Ovary (tissue), 9 donors: ENCODE measurements around the gene IDE. TPM values are rescaled to one million over a fixed set of nuclear protein-coding genes. Genes with fewer than 3 reads are reported as not detected.

ENCODE experiments used
- DNase-seq, 5 donors: peaks; one replicate each; pipeline ENCODE4 v3.0.0-alpha.2; 2019 to 2020
- H3K27ac ChIP-seq, 2 donors: fragments of 200-600 bp; one replicate each; pipeline versions ENCODE4 v1.5.1 to v1.8.0; 2019 to 2022
- H3K27me3 ChIP-seq: fragments of 200-600 bp; one replicate; pipeline ENCODE4 v1.8.0; 2022
- H3K36me3 ChIP-seq: fragments of 200-600 bp; sonication (generic); one replicate; pipeline ENCODE4 v1.5.1; 2019
- H3K4me1 ChIP-seq: one replicate; pipeline ENCODE4 v1.8.1; 2013; ENCODE audit warnings: mild to moderate bottlenecking, moderate library complexity; ENCODE audit not compliant: insufficient read depth
- H3K4me3 ChIP-seq: fragments of 200-600 bp; sonication (generic); one replicate; pipeline ENCODE4 v1.5.1; 2017
- H3K9me3 ChIP-seq, 2 donors: fragments of 200-600 bp in 1 of 2; sonication (generic) in 1 of 2; one replicate each; pipeline versions ENCODE4 v1.5.1 to v1.8.1; 2013 to 2019; ENCODE audit warnings: mild to moderate bottlenecking in 1 of 2, moderate library complexity in 1 of 2
- EP300 ChIP-seq: sonication (generic); formaldehyde crosslinking; IDR thresholded peaks from one replicate; pipeline ENCODE4 v1.6.1; 2017; ENCODE audit warnings: antibody characterized with exemption
- POLR2A ChIP-seq: fragments of 450-650 bp; IDR thresholded peaks from one replicate; pipeline ENCODE4 v1.6.1; 2017; ENCODE audit warnings: antibody characterized with exemption, mild to moderate bottlenecking, moderate library complexity
- WGBS, 3 donors: extraction: QIAGEN DNeasy Blood & Tissue Kit in 1 of 3; methylation state at CpG; one replicate each; pipeline versions ENCODE4 v1.1.5 to v1.1.7; 2013 to 2017; 5-methylcytosine and 5-hydroxymethylcytosine counted together
- intact Hi-C, 4 donors: fragments of 100-400 bp; cut with DNase I; formaldehyde crosslinking; loops; one replicate each; pipeline versions ENCODE4 v1.11.0 to v1.15.1; 2022 to 2023
- polyA plus RNA-seq, 2 donors: library from polyadenylated mRNA; stranded (reverse); fragments of 200-250 nt in 1 of 2; fragments of 350-450 nt in 1 of 2; fragmentation: Illumina TruSeq in 1 of 2; extraction: RNeasy Lipid Tissue Mini Kit (QIAGEN cat#74804) in 1 of 2; gene quantifications; one replicate each; pipeline ENCODE4 v1.2.3, GENCODE V29; 2013 to 2014
- total RNA-seq, 7 donors: library from RNA; depleted of rRNA in 2 of 7; stranded (reverse); fragments of >200 nt in 2 of 7; fragmentation: NEBNext Ultra II Directional in 3 of 7; extraction: Animal tissue kit (Norgen Biotek cat#: 25700) in 3 of 7; gene quantifications; one replicate each; pipeline versions ENCODE4 v1.1.0 to v1.2.4, GENCODE V29; 2016 to 2023
- TF ChIP-seq, protein P1 (sequence below), 3 donors: fragments of 450-650 bp in 2 of 3; fragments of 200-600 bp in 1 of 3; IDR thresholded peaks; one replicate each; pipeline versions ENCODE4 v1.5.1 to v1.8.0; 2016 to 2022; ENCODE audit warnings: antibody characterized with exemption in 3 of 3, mild to moderate bottlenecking in 1 of 3
- donor health status: DM: no; HTN: no; CAD: no; lungs with moderate emphysema.
- donor health status: DM: no; HTN: no; CAD: no.
- donor health status: Bipolar disorder and iron deficiency.
- donor health status: DM: yes; HTN: yes; CAD: no.
- donor health status: DM: no; HTN: no; CAD: no.
- donor health status: DM: yes; HTN: yes; CAD: no.

The IDE gene
- total and polyA plus RNA-seq, 9 donors: 5.8 to 34.1 (median 19.5) TPM

DNA sequence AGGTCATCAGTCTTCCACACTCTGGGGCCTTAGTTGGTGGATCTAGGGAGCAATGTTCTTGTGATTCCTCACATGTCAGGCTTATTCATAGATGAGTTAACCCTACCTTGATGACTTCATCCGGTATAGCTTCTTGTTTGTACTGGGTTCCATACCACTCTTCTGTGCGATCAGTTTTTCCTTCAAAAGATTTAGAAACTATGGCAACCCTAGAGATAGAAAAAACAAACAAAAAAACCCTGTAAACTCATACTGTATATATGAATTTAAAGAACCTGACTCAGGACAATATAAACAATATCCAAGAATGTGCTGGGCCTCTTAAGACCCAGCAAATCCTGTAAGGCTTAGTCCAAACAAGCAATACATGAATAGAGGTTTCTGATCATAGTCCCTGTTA is 83.5 kb downstream of the IDE start:
- no peak for TF ChIP-seq EP300
- TF ChIP-seq, protein P1, sequence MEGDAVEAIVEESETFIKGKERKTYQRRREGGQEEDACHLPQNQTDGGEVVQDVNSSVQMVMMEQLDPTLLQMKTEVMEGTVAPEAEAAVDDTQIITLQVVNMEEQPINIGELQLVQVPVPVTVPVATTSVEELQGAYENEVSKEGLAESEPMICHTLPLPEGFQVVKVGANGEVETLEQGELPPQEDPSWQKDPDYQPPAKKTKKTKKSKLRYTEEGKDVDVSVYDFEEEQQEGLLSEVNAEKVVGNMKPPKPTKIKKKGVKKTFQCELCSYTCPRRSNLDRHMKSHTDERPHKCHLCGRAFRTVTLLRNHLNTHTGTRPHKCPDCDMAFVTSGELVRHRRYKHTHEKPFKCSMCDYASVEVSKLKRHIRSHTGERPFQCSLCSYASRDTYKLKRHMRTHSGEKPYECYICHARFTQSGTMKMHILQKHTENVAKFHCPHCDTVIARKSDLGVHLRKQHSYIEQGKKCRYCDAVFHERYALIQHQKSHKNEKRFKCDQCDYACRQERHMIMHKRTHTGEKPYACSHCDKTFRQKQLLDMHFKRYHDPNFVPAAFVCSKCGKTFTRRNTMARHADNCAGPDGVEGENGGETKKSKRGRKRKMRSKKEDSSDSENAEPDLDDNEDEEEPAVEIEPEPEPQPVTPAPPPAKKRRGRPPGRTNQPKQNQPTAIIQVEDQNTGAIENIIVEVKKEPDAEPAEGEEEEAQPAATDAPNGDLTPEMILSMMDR (IDR thresholded peaks at IDR 0.05): no peak
- no peak for TF ChIP-seq POLR2A
- Histone ChIP-seq H3K4me3 (no peak overlapping the region), H3K27ac (no peak overlapping the region), H3K36me3 (no peaks in the 10 kb centered on the region), H3K27me3 (no peaks in the 10 kb centered on the region), H3K4me1 (no peaks in the 10 kb centered on the region), H3K9me3 (no peaks in the 10 kb centered on the region)
- 91 to 98% (median 98%) methylated on average over 2 of the region's 2 CpGs for WGBS, 3 donors
- intact Hi-C loops: no loop called here
- DNase-seq: no peak

DNA sequence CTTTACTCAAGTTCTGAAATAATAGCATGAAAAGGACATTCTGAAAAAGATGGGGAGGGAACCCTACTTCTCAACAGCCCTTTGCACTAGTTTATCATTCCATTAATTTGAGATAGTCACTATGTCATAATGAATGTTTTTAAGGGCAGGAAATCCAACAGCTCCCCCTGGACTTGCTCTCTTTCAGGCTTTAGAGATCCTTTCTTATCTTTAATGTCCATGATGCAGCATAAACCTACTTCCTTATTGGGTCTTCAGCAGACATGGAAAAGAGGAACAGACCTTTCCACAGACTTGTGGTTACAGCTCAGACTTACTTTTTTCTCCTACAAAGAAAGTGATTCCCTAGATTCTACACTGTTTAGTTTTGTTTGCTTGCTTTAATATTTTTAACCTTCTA is 87.3 kb downstream of the IDE start:
- no peak for TF ChIP-seq EP300
- no peak for TF ChIP-seq POLR2A
- H3K4me1 ChIP-seq: no peaks in the 10 kb centered on the region
- no peaks in the 10 kb centered on the region for H3K36me3 ChIP-seq

DNA sequence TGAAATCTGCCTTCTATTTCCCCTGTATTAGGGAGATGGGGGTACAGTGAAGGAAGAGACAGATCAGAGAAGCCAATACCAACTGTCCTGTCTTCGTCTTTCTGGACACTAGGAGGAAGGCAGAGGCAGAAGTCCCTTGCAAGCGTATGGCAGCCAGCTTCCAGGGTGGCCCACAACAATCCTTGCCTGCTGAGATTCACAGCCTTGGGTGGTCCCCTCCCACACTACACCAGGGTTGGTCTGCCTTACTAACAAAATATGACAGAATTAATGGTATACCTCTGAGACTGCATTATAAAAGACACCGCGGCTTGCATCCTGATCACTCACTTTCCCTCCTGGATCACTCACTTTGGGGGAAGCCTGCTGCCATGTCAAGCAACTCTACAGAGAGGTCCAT is 90.4 kb downstream of the IDE start:
- H3K27me3 ChIP-seq: no peaks in the 10 kb centered on the region
- H3K4me1 ChIP-seq: no peaks in the 10 kb centered on the region
- no peak overlapping the region for H3K27ac ChIP-seq
- no peaks in the 10 kb centered on the region for H3K9me3 ChIP-seq
- no peak overlapping the region for H3K4me3 ChIP-seq
- WGBS, 3 donors: 93 to 96% (median 94%) methylated on average over 4 of the region's 4 CpGs
- no peak for DNase-seq
- TF ChIP-seq EP300 (no peak), POLR2A (no peak)
- TF ChIP-seq, protein P1 (IDR thresholded peaks at IDR 0.05): no peak
- H3K36me3 ChIP-seq: no peaks in the 10 kb centered on the region
- intact Hi-C loops: no loop called here

More for the DNA sequence above, 87.3 kb downstream of the IDE start:
- Histone ChIP-seq H3K9me3 (no peaks in the 10 kb centered on the region), H3K27me3 (no peaks in the 10 kb centered on the region), H3K4me3 (no peak overlapping the region), H3K27ac (no peak overlapping the region)
- intact Hi-C loops: no loop called here
- no peak for DNase-seq

DNA sequence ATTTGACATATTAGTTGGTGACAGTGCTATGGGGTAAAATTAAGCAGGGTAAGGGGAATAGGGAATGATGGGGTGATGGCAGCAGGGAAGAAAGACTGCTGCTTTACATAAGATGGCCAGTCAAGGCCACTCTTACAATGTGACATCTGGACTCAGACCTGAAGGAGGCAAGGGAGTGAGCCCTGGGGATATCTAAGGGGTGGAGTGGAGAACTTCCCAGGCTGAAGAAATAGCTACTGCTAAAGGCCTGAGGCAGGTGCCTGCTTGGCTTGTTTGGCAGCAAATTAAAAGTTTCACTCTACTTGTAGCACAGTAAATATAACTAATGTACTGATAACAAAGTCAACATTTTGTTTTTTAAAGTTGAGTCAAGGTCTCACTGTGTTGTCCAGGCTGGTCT is 93.5 kb downstream of the IDE start:
- no peaks in the 10 kb centered on the region for H3K36me3 ChIP-seq
- H3K4me3 ChIP-seq: no peak overlapping the region
- intact Hi-C loops: no loop called here
- DNase-seq: no peak
- no peaks in the 10 kb centered on the region for H3K27me3 ChIP-seq
- no peaks in the 10 kb centered on the region for H3K9me3 ChIP-seq
- H3K4me1 ChIP-seq: no peaks in the 10 kb centered on the region
- TF ChIP-seq POLR2A (no peak), EP300 (no peak)
- TF ChIP-seq, protein P1 (IDR thresholded peaks at IDR 0.05): no peak
- no peak overlapping the region for H3K27ac ChIP-seq

DNA sequence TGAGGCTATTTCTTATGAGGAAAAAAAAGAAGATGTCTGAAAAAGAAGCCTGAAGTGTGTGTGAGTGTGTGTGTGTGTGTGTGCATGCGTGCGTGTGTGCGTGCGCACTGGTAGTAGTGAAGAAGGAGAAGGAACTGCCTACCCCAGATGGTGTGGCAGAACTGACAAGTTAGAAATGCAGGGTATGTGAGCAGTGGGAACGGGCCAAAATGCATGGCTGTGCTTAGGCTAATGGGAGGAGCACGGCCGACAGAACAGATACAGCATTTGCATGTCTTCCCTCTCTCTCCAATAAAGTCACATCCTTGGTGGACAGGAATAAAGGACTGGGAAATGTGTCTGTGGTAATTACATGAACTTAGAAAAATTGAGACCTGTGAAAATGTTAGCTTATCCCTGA is 94.3 kb downstream of the IDE start:
- Histone ChIP-seq H3K36me3 (no peaks in the 10 kb centered on the region), H3K27me3 (no peaks in the 10 kb centered on the region), H3K4me3 (no peak overlapping the region), H3K27ac (no peak overlapping the region), H3K4me1 (no peaks in the 10 kb centered on the region), H3K9me3 (no peaks in the 10 kb centered on the region)
- no peak for DNase-seq
- intact Hi-C loops: no loop called here
- WGBS, 3 donors: 86 to 93% (median 87%) methylated on average over 7 of the region's 7 CpGs
- no peak for TF ChIP-seq POLR2A
- TF ChIP-seq, protein P1 (IDR thresholded peaks at IDR 0.05): no peak
